HepG2 (cell line): ENCODE measurements around the gene KRT1. TPM values are rescaled to one million over a fixed set of nuclear protein-coding genes. Genes with fewer than 3 reads are reported as not detected.

Experiments
- ATAC-seq: fragments of 200-7000 bp; cut with Tn5 transposase; 3 replicates; pipeline ENCODE4 v1.9.1; 2020; ENCODE audit warnings: mild to moderate bottlenecking, moderate library complexity
- BruUV-seq: library from RNA; stranded (reverse); fragments of 400-500 nt; replicated peaks from 2 replicates; lab custom pipeline; 2021; lab: Mats Ljungman, UMichigan
- CTCF ChIA-PET: fragments of 300-600 bp; formaldehyde crosslinking; extraction: SDS; loops from one replicate; lab custom pipeline; 2021; ENCODE audit warnings: low total read pairs, inconsistent platforms, low intra/inter-chr PET ratio; lab: Yijun Ruan, JAX
- POLR2A ChIA-PET: fragments of 350-600 bp; sonication (Branson Sonifier 250); formaldehyde crosslinking; loops from one replicate; lab custom pipeline; 2020; ENCODE audit warnings: antibody characterized with exemption, inconsistent platforms; lab: Yijun Ruan, JAX
- DNase-seq: peaks from one replicate; pipeline ENCODE4 v3.0.0-alpha.2; 2015; ENCODE audit warnings: low spot score
- FAIRE-seq: peaks from 3 replicates; lab custom pipeline; 2011; peaks lifted over from hg19 to GRCh38; lab: Jason Lieb, UNC
- H2AFZ ChIP-seq: one replicate; pipeline ENCODE4 v1.6.1; 2011; ENCODE audit warnings: low read length, inconsistent platforms
- H3K27ac ChIP-seq: fragments of 300-600 bp; 3 replicates; pipeline ENCODE4 v1.8.0; 2011; ENCODE audit warnings: mixed run types, mild to moderate bottlenecking, mixed read lengths, low read length, inconsistent platforms; ENCODE audit not compliant: insufficient read depth; ENCODE audit errors: extremely low read length
- H3K27me3 ChIP-seq, 2 experiments: fragments of 200-600 bp in 1 of 2; 2 replicates in 1 of 2; 3 replicates in 1 of 2; pipeline versions ENCODE4 v1.6.0 to v1.8.0; 2011; ENCODE audit warnings: low read length in 2 of 2, mild to moderate bottlenecking in 2 of 2, moderate library complexity in 2 of 2, inconsistent platforms in 1 of 2; ENCODE audit not compliant: insufficient read depth in 2 of 2, control insufficient read depth in 1 of 2
- H3K36me3 ChIP-seq, 2 experiments: fragments of 200-600 bp in 1 of 2; replicated peaks in 1 of 2; 2 replicates in 1 of 2; 3 replicates in 1 of 2; pipeline versions ENCODE4 v1.5.1 to v1.8.0; 2011; ENCODE audit warnings: low read length in 2 of 2, inconsistent platforms in 1 of 2; ENCODE audit not compliant: insufficient read depth in 2 of 2, control insufficient read depth in 1 of 2
- H3K4me1 ChIP-seq: 2 replicates; pipeline ENCODE4 v1.5.1; 2012; ENCODE audit warnings: low read length, inconsistent platforms; ENCODE audit not compliant: insufficient read depth
- H3K4me2 ChIP-seq: 2 replicates; pipeline ENCODE4 v1.6.0; 2011; ENCODE audit warnings: low read depth, low read length, inconsistent platforms
- H3K4me3 ChIP-seq, 3 experiments: fragments of 200-600 bp in 1 of 3; sonication (generic), shearing (Covaris generic) in 1 of 3; replicated peaks in 1 of 3; 2 replicates each; pipeline ENCODE4 v1.5.1; 2011 to 2016; ENCODE audit warnings: low read length in 3 of 3, inconsistent platforms in 2 of 3, low read depth in 2 of 3, mild to moderate bottlenecking in 2 of 3, control low read depth in 1 of 3, mixed read lengths in 1 of 3; ENCODE audit not compliant: insufficient read depth in 1 of 3
- H3K79me2 ChIP-seq: one replicate; pipeline ENCODE4 v1.6.1; 2011; ENCODE audit warnings: low read length, inconsistent platforms; ENCODE audit not compliant: insufficient read depth
- H3K9ac ChIP-seq: 2 replicates; pipeline ENCODE4 v1.6.0; 2011; ENCODE audit warnings: mild to moderate bottlenecking, low read depth, low read length, inconsistent platforms; ENCODE audit not compliant: insufficient read depth
- H3K9me3 ChIP-seq: 2 replicates; pipeline ENCODE4 v1.5.1; 2012; ENCODE audit warnings: mild to moderate bottlenecking, low read length
- H4K20me1 ChIP-seq: 2 replicates; pipeline ENCODE4 v1.6.0; 2011; ENCODE audit warnings: inconsistent platforms, mild to moderate bottlenecking, low read length, moderate library complexity; ENCODE audit not compliant: insufficient read depth
- FOXM1 ChIP-seq: sonication (generic); formaldehyde crosslinking; IDR thresholded peaks from 2 replicates; pipeline ENCODE4 v1.5.0; 2020; ENCODE audit warnings: missing genetic modification reagents
- HMG20B ChIP-seq: conservative IDR thresholded peaks from 2 replicates; pipeline ENCODE4 v1.6.1; 2016; ENCODE audit warnings: missing genetic modification reagents, missing compliant biosample characterization
- THAP8 ChIP-seq: sonication (generic); formaldehyde crosslinking; IDR thresholded peaks from 2 replicates; pipeline ENCODE4 v1.5.1; 2020; ENCODE audit warnings: missing genetic modification reagents, mild to moderate bottlenecking, borderline replicate concordance
- TOPORS ChIP-seq: sonication (generic); formaldehyde crosslinking; IDR thresholded peaks from 2 replicates; pipeline ENCODE4 v1.8.0; 2023; ENCODE audit warnings: mild to moderate bottlenecking, missing genetic modification reagents
- ZBTB2 ChIP-seq: sonication (generic); formaldehyde crosslinking; IDR thresholded peaks from 2 replicates; pipeline ENCODE4 v1.8.0; 2022; ENCODE audit warnings: low read depth, missing genetic modification reagents
- ZFP90 ChIP-seq: sonication (generic); formaldehyde crosslinking; IDR thresholded peaks from 2 replicates; pipeline ENCODE4 v1.8.0; 2022; ENCODE audit warnings: missing genetic modification reagents, mild to moderate bottlenecking, inconsistent platforms, borderline replicate concordance
- ZNF282 ChIP-seq: fragments of 450-650 bp; IDR thresholded peaks from 2 replicates; pipeline ENCODE4 v1.6.1; 2018; ENCODE audit not compliant: partially characterized antibody
- ZNF3 ChIP-seq: IDR thresholded peaks from 2 replicates; pipeline ENCODE4 v1.7.0; 2017; ENCODE audit warnings: inconsistent platforms
- ZNF501 ChIP-seq: sonication (generic); formaldehyde crosslinking; IDR thresholded peaks from 2 replicates; pipeline ENCODE4 v1.5.1; 2020; ENCODE audit warnings: mild to moderate bottlenecking, moderate library complexity, missing genetic modification reagents
- ZNF576 ChIP-seq: sonication (generic); formaldehyde crosslinking; IDR thresholded peaks from 2 replicates; pipeline ENCODE4 v1.4.0; 2020; ENCODE audit warnings: mild to moderate bottlenecking, missing genetic modification reagents
- in situ Hi-C: cut with HindIII; loops from 2 replicates; pipeline ENCODE4 v1.10.0; 2017; ENCODE audit warnings: low pct_unique_long_range_greater_than_20kb; ENCODE audit not compliant: extremely low pct_ligation_motif_present
- intact Hi-C: fragments of 100-400 bp; cut with micrococcal nuclease; formaldehyde crosslinking; loops from one replicate; pipeline ENCODE4 v1.10.0; 2022; ENCODE audit not compliant: unreplicated experiment
- polyA plus RNA-seq, 8 experiments: library from polyadenylated mRNA; depleted of rRNA in 3 of 8; stranded (reverse) in 7 of 8; unstranded in 1 of 8; fragments of >200 nt; fragmentation: Illumina TruSeq in 4 of 8; extraction: Trizol in 4 of 8; gene quantifications; 2 replicates each; pipeline versions ENCODE4 v1.2.1 to v1.2.3, GENCODE V29; 2011 to 2016; ENCODE audit warnings: low read depth in 4 of 8, missing spikeins in 1 of 8, mixed read lengths in 1 of 8; ENCODE audit not compliant: insufficient read depth in 1 of 8
- total RNA-seq, 5 experiments: library from RNA; depleted of rRNA; stranded (reverse); fragments of >200 nt; fragmentation: Illumina TruSeq; extraction: Trizol; gene quantifications; 2 replicates each; pipeline ENCODE4 v1.2.3, GENCODE V29; 2016; ENCODE audit warnings: low read depth in 1 of 5
- TF ChIP-seq, protein P1 (sequence below): sonication (generic); formaldehyde crosslinking; IDR thresholded peaks from 2 replicates; pipeline ENCODE4 v1.5.0; 2020; ENCODE audit warnings: missing genetic modification reagents
- TF ChIP-seq, protein P2 (sequence below): sonication (generic); formaldehyde crosslinking; IDR thresholded peaks from 2 replicates; pipeline ENCODE4 v1.5.0; 2020; ENCODE audit warnings: missing genetic modification reagents, mild to moderate bottlenecking, borderline replicate concordance
- TF ChIP-seq, protein P3 (sequence below): IDR thresholded peaks from 2 replicates; pipeline ENCODE4 v1.6.1; 2016; ENCODE audit warnings: missing compliant biosample characterization, missing genetic modification reagents, borderline replicate concordance
- TF ChIP-seq, protein P4 (sequence below): sonication (generic); formaldehyde crosslinking; IDR thresholded peaks from 2 replicates; pipeline ENCODE4 v1.8.0; 2022; ENCODE audit warnings: mild to moderate bottlenecking, missing genetic modification reagents, moderate library complexity
- TF ChIP-seq, protein P5 (sequence below): sonication (generic); formaldehyde crosslinking; IDR thresholded peaks from 2 replicates; pipeline ENCODE4 v1.4.0; 2020; ENCODE audit warnings: missing genetic modification reagents

KRT1 gene
- total and polyA plus RNA-seq, 2 of the 13 experiments (the other 11 are each of a cell fraction or from before 2014, with no cell fraction given): not detected

- no peak for TF ChIP-seq ZNF282
- TF ChIP-seq ZNF576: no peak
- TF ChIP-seq, protein P1, sequence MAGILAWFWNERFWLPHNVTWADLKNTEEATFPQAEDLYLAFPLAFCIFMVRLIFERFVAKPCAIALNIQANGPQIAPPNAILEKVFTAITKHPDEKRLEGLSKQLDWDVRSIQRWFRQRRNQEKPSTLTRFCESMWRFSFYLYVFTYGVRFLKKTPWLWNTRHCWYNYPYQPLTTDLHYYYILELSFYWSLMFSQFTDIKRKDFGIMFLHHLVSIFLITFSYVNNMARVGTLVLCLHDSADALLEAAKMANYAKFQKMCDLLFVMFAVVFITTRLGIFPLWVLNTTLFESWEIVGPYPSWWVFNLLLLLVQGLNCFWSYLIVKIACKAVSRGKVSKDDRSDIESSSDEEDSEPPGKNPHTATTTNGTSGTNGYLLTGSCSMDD: no peak
- TF ChIP-seq HMG20B (CRISPR knock-in tag): no peak
- no peak for TF ChIP-seq FOXM1
- no peak for TF ChIP-seq TOPORS (CRISPR knock-in tag)
- TF ChIP-seq ZNF501 (CRISPR knock-in tag): no peak
- no peak for TF ChIP-seq ZBTB2 (CRISPR knock-in tag)
Measured at GRCh38 chr12:52666471-52666870, 13.7 kb downstream of the KRT1 start (continued).

DNA sequence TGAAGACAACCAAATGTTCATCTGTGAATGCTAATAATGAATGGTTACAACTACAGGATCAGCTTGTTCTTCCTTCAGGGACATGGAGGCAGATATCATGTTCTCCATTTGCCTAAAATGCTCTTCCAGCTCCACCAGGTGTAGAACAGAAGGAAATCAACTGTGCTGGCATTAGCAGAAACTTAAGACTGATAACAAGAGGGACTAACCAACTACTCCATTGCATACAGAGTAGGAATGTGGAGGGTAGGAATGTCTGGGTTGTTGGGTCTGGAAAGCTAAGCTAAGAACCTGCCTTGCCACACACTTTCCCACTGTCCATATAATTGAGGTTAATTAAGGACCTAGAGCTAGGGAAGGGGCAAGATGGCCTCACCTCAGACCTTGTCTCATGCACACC, 16.8 kb downstream of the KRT1 start:
- no peaks in the 10 kb centered on the region for H3K4me1 ChIP-seq
- FAIRE-seq (no peak), ATAC-seq (no peak), DNase-seq (no peak)
- H3K4me2 ChIP-seq: no peak overlapping the region
- H3K27ac ChIP-seq: no peak overlapping the region
- H4K20me1 ChIP-seq: no peaks in the 10 kb centered on the region
- H3K27me3 ChIP-seq: peaks cover 3 to 16% of the 10 kb centered on the region in 2 experiments; a peak in 4 of 5 replicates
- H3K79me2 ChIP-seq: no peaks in the 10 kb centered on the region
- POLR2A ChIA-PET: no interaction called here
- H3K4me3 ChIP-seq: no peak overlapping the region
- no TSS peak for BruUV-seq
- H3K9me3 ChIP-seq: no peaks in the 10 kb centered on the region
- H3K9ac ChIP-seq: no peak overlapping the region
- intact Hi-C loops (no loop called here), in situ Hi-C loops (no loop called here)
- no peaks in the 10 kb centered on the region for H3K36me3 ChIP-seq
- H2AFZ ChIP-seq: no peak overlapping the region
- CTCF ChIA-PET: no interaction called here
- TF ChIP-seq, protein P2, sequence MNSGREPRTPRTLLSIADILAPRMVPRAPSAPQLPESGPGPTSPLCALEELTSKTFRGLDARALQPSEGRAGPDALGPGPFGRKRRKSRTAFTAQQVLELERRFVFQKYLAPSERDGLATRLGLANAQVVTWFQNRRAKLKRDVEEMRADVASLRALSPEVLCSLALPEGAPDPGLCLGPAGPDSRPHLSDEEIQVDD (CRISPR knock-in tag): no peak
- TF ChIP-seq, protein P3, sequence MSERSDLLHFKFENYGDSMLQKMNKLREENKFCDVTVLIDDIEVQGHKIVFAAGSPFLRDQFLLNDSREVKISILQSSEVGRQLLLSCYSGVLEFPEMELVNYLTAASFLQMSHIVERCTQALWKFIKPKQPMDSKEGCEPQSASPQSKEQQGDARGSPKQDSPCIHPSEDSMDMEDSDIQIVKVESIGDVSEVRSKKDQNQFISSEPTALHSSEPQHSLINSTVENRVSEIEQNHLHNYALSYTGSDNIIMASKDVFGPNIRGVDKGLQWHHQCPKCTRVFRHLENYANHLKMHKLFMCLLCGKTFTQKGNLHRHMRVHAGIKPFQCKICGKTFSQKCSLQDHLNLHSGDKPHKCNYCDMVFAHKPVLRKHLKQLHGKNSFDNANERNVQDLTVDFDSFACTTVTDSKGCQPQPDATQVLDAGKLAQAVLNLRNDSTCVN (CRISPR knock-in tag): no peak
- TF ChIP-seq THAP8 (CRISPR knock-in tag) (no peak), ZFP90 (CRISPR knock-in tag) (no peak), ZNF3 (CRISPR knock-in tag) (no peak)
- TF ChIP-seq, protein P4, sequence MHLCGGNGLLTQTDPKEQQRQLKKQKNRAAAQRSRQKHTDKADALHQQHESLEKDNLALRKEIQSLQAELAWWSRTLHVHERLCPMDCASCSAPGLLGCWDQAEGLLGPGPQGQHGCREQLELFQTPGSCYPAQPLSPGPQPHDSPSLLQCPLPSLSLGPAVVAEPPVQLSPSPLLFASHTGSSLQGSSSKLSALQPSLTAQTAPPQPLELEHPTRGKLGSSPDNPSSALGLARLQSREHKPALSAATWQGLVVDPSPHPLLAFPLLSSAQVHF (CRISPR knock-in tag): no peak
- TF ChIP-seq, protein P5, sequence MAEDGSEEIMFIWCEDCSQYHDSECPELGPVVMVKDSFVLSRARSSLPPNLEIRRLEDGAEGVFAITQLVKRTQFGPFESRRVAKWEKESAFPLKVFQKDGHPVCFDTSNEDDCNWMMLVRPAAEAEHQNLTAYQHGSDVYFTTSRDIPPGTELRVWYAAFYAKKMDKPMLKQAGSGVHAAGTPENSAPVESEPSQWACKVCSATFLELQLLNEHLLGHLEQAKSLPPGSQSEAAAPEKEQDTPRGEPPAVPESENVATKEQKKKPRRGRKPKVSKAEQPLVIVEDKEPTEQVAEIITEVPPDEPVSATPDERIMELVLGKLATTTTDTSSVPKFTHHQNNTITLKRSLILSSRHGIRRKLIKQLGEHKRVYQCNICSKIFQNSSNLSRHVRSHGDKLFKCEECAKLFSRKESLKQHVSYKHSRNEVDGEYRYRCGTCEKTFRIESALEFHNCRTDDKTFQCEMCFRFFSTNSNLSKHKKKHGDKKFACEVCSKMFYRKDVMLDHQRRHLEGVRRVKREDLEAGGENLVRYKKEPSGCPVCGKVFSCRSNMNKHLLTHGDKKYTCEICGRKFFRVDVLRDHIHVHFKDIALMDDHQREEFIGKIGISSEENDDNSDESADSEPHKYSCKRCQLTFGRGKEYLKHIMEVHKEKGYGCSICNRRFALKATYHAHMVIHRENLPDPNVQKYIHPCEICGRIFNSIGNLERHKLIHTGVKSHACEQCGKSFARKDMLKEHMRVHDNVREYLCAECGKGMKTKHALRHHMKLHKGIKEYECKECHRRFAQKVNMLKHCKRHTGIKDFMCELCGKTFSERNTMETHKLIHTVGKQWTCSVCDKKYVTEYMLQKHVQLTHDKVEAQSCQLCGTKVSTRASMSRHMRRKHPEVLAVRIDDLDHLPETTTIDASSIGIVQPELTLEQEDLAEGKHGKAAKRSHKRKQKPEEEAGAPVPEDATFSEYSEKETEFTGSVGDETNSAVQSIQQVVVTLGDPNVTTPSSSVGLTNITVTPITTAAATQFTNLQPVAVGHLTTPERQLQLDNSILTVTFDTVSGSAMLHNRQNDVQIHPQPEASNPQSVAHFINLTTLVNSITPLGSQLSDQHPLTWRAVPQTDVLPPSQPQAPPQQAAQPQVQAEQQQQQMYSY (CRISPR knock-in tag): no peak
